ENCODE data around the gene SPANXD. TPM values are rescaled to one million over a fixed set of nuclear protein-coding genes. Genes with fewer than 3 reads are reported as not detected.

Gene SPANXD, protein sequence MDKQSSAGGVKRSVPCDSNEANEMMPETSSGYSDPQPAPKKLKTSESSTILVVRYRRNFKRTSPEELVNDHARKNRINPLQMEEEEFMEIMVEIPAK
- 0.42 TPM in 1 of 5 replicates, not detected in the others for total RNA-seq (2022; extraction: Qiagen RNA extraction; ENCODE audit: low read depth)

DNA sequence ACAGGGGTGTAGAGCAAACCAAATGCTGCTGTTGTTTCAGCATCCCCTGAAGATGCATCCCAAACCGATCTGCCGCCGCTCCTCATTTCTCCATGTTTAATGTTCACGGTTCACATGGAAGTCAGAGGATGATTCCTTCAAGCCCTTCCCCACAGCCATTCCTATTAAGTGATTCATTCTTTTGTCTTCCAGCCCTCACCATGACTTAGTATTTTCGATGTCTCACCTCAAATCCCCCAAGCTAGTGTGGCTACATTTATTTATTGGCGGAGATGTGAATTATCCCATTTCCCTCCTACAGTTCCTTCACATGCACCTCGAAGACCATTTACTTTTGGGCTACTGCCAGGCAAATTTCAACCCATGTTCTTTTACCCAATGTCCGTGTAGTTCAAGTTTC lies at the start of gene SPANXD:
Gene SPANXD (minus strand): TSS at position 101 of the 400 bp plus-strand sequence. CDS start 334 bp downstream, outside the sequence.

Other genes with a start within 250 kb of the SPANXD start
- 0.22 TPM in 1 of 5 replicates, not detected in the others for gene SPANXA1, start 114.0 kb downstream of the SPANXD start, total RNA-seq (2022; extraction: Qiagen RNA extraction; ENCODE audit: low read depth)
- gene SPANXA2, start 109.0 kb downstream of the SPANXD start, total RNA-seq (2022; extraction: Qiagen RNA extraction; ENCODE audit: low read depth), result 0.22 TPM in 1 of 5 replicates, not detected in the others
- not detected in 5 replicates for gene MAGEC3, start 139.6 kb upstream of the SPANXD start, total RNA-seq (2022; extraction: Qiagen RNA extraction; ENCODE audit: low read depth)
- 0.02 to 0.09 TPM (median 0.04 TPM) in 3 of 5 replicates, not detected in the others for gene MAGEC1, start 205.2 kb upstream of the SPANXD start, total RNA-seq (2022; extraction: Qiagen RNA extraction; ENCODE audit: low read depth)